Colonic mucosa (tissue), 4 donors: Measurements from ENCODE around the gene SLC27A5. TPM values are rescaled to one million over a fixed set of nuclear protein-coding genes. Genes with fewer than 3 reads are reported as not detected.
A peak's percentile ranks its signal among the peaks of the same experiment; 100 is the strongest.

ENCODE experiments used
- DNase-seq: peaks from one replicate; pipeline ENCODE4 v3.0.0-alpha.2; 2020
- H3K27ac ChIP-seq: fragments of 200-600 bp; one replicate; pipeline ENCODE4 v1.8.0; 2021
- H3K27me3 ChIP-seq: fragments of 200-600 bp; one replicate; pipeline ENCODE4 v1.8.0; 2021
- H3K36me3 ChIP-seq: fragments of 200-600 bp; one replicate; pipeline ENCODE4 v1.8.0; 2021
- H3K4me1 ChIP-seq: fragments of 200-600 bp; one replicate; pipeline ENCODE4 v1.8.0; 2021; ENCODE audit warnings: mild to moderate bottlenecking
- H3K4me3 ChIP-seq: fragments of 200-600 bp; one replicate; pipeline ENCODE4 v1.8.0; 2021
- H3K9ac ChIP-seq, 2 donors: one replicate each; pipeline ENCODE4 v1.7.0; 2013; ENCODE audit warnings: control low read depth in 2 of 2, low read depth in 2 of 2, low read length in 2 of 2
- H3K9me3 ChIP-seq: fragments of 200-600 bp; one replicate; pipeline ENCODE4 v1.8.0; 2021
- CTCF ChIP-seq: fragments of 200-600 bp; IDR thresholded peaks from one replicate; pipeline ENCODE4 v1.8.0; 2022; ENCODE audit warnings: antibody characterized with exemption, mild to moderate bottlenecking
- intact Hi-C: fragments of 100-400 bp; cut with DNase I; formaldehyde crosslinking; loops from one replicate; pipeline ENCODE4 v1.14.1; 2022
- total RNA-seq, 2 donors: library from RNA; stranded (reverse); fragmentation: NEBNext Ultra II Directional in 1 of 2; extraction: Animal tissue kit (Norgen Biotek cat#: 25700) in 1 of 2; gene quantifications; one replicate each; pipeline ENCODE4 v1.2.1, GENCODE V29; 2021
- donor health status: healthy.
- donor health status: DM: no; HTN: no; CAD: no.
- donor health status: DM: no; HTN: no; CAD: no.

The SLC27A5 gene
- total RNA-seq, 2 donors from 2014 or later = 3.7 to 8.7 TPM

DNA sequence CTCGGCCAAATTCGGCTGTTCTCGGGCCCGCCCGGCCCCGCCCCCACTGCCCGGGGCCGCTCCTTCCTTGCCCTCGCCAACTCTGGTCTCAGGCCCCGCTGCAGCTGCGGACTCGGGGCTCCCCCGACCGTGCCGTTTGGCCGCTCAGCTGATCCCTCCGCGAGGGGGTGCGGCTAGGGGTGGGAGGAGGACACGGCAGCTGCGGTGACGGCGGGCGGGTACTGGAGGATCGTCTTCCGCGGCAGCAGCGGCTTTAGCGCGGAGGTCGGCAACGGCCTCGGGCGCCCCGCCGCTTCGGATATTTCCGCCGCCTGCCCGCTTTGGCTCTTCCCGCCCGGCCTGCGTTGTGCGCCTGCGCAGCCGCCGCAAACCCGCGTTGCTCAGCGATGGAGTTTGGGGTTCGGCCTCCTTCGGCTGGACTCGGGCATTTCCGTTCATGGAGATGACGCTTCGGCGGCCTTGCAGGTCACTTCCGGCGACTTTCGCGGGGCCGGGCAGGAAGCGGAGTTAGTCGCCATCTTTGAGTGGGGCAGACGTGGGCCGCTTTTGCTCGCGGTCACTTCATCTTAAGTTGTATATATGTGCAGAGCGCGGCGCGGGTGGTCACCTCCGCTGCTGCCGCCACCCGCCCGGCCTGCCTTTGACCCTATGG, 47.0 kb upstream of the SLC27A5 start:
- Histone ChIP-seq H3K4me3 (peak overlapping the region; percentile 64), H3K36me3 (peaks cover 7% of the 10 kb centered on the region), H3K9me3 (no peaks in the 10 kb centered on the region), H3K27me3 (no peaks in the 10 kb centered on the region), H3K27ac (peak overlapping the region; percentile 100), H3K9ac (peak overlapping the region; percentile 93 to 99), H3K4me1 (peaks cover 42% of the 10 kb centered on the region)
- TF ChIP-seq CTCF = no peak
- intact Hi-C loops = no loop called here
- DNase-seq = peak; percentile 99

GRCh38 chr19:58558066-58558622, 46.4 kb upstream of the SLC27A5 start, which contains the start of gene UBE2M:
TSS of gene UBE2M (minus strand) at chr19:58558611. CDS start at chr19:58558381, 230 bp downstream.
- Histone ChIP-seq H3K27me3 (no peaks in the 10 kb centered on the region), H3K27ac (peak within 1 kb of the TSS; percentile 100), H3K4me1 (peaks cover 38% of the 10 kb centered on the region), H3K4me3 (peak within 1 kb of the TSS; percentile 64), H3K36me3 (peaks cover 7% of the 10 kb centered on the region), H3K9ac (peak within 1 kb of the TSS; percentile 93 to 99), H3K9me3 (no peaks in the 10 kb centered on the region)
- no peak for TF ChIP-seq CTCF
- DNase-seq = peak; percentile 59
- intact Hi-C loops = no loop called here

- Histone ChIP-seq H3K4me1 (peaks cover 31% of the 10 kb centered on the region), H3K4me3 (peak overlapping the region; percentile 64), H3K36me3 (peaks cover 7% of the 10 kb centered on the region), H3K27ac (peak overlapping the region; percentile 100), H3K9ac (peak overlapping the region; percentile 85 to 98), H3K27me3 (no peaks in the 10 kb centered on the region), H3K9me3 (no peaks in the 10 kb centered on the region)
- TF ChIP-seq CTCF = no peak
- DNase-seq = peak; percentile 24
- intact Hi-C loops = no loop called here
Measured at GRCh38 chr19:58557221-58558065, 45.7 kb upstream of the SLC27A5 start.

- H3K36me3 ChIP-seq = peaks cover 7% of the 10 kb centered on the region
- H3K4me1 ChIP-seq = peaks cover 23% of the 10 kb centered on the region
- H3K27me3 ChIP-seq = no peaks in the 10 kb centered on the region
- no peak overlapping the region for H3K27ac ChIP-seq
- intact Hi-C loops = no loop called here
- no peak for TF ChIP-seq CTCF
- no peaks in the 10 kb centered on the region for H3K9me3 ChIP-seq
- DNase-seq = peak; percentile 22
- H3K4me3 ChIP-seq = peak overlapping the region; percentile 64
- peak overlapping the region; percentile 85 to 98 for H3K9ac ChIP-seq
Measured at GRCh38 chr19:58556622-58557220, 44.9 kb upstream of the SLC27A5 start.
